Keratinocyte (primary cell): ENCODE results near the gene ARRDC4. TPM values are rescaled to one million over a fixed set of nuclear protein-coding genes. Genes with fewer than 3 reads are reported as not detected.
A peak's percentile ranks its signal among the peaks of the same experiment; 100 is the strongest.

Experiments
- DNase-seq: peaks from one replicate; pipeline ENCODE4 v3.0.0-alpha.2; 2011; ENCODE audit warnings: low read depth, missing footprints, low spot score
- FAIRE-seq: peaks from 2 replicates; lab custom pipeline; 2011; peaks lifted over from hg19 to GRCh38; lab: Jason Lieb, UNC
- H2AFZ ChIP-seq: 2 replicates; pipeline ENCODE4 v1.6.0; 2012; ENCODE audit warnings: low read length, control low read depth, inconsistent platforms; ENCODE audit not compliant: control insufficient read depth
- H3K27ac ChIP-seq: 2 replicates; pipeline ENCODE4 v1.5.1; 2011; ENCODE audit warnings: low read length; ENCODE audit not compliant: control insufficient read depth, insufficient read depth
- H3K27me3 ChIP-seq: 3 replicates; pipeline ENCODE4 v1.6.0; 2011; ENCODE audit warnings: low read length; ENCODE audit not compliant: control insufficient read depth, insufficient read depth; ENCODE audit errors: extremely low read depth
- H3K36me3 ChIP-seq, 2 experiments: 2 replicates in 1 of 2; 3 replicates in 1 of 2; pipeline ENCODE4 v1.5.1; 2011; ENCODE audit warnings: low read length in 2 of 2, mild to moderate bottlenecking in 1 of 2; ENCODE audit not compliant: control insufficient read depth in 2 of 2, insufficient read depth in 2 of 2; ENCODE audit errors: extremely low read depth in 1 of 2
- H3K4me1 ChIP-seq: 3 replicates; pipeline ENCODE4 v1.5.1; 2011; ENCODE audit warnings: low read length; ENCODE audit not compliant: control insufficient read depth, insufficient read depth; ENCODE audit errors: extremely low read depth
- H3K4me2 ChIP-seq: 3 replicates; pipeline ENCODE4 v1.6.0; 2011; ENCODE audit warnings: low read depth, low read length; ENCODE audit not compliant: control insufficient read depth, insufficient read depth; ENCODE audit errors: extremely low read depth
- H3K4me3 ChIP-seq, 3 experiments: fragments of 200-600 bp in 1 of 3; sonication (generic) in 1 of 3; 2 replicates in 2 of 3; 3 replicates in 1 of 3; pipeline ENCODE4 v1.5.1; 2011 to 2016; ENCODE audit warnings: low read length in 3 of 3, mild to moderate bottlenecking in 3 of 3, control low read depth in 2 of 3, inconsistent platforms in 1 of 3, low read depth in 1 of 3, mixed read lengths in 1 of 3, mixed run types in 1 of 3, moderate library complexity in 1 of 3; ENCODE audit not compliant: control insufficient read depth in 2 of 3, insufficient read depth in 2 of 3; ENCODE audit errors: extremely low read depth in 1 of 3
- H3K79me2 ChIP-seq: 2 replicates; pipeline ENCODE4 v1.6.0; 2012; ENCODE audit warnings: low read length; ENCODE audit not compliant: control insufficient read depth, insufficient read depth
- H3K9ac ChIP-seq: 3 replicates; pipeline ENCODE4 v1.6.0; 2011; ENCODE audit warnings: low read length; ENCODE audit not compliant: control insufficient read depth, insufficient read depth; ENCODE audit errors: extremely low read depth
- H3K9me1 ChIP-seq: 3 replicates; pipeline ENCODE4 v1.6.0; 2011; ENCODE audit warnings: low read length; ENCODE audit not compliant: control insufficient read depth, insufficient read depth; ENCODE audit errors: extremely low read depth
- H3K9me3 ChIP-seq: 2 replicates; pipeline ENCODE4 v1.5.1; 2012; ENCODE audit warnings: low read depth, low read length; ENCODE audit not compliant: control insufficient read depth
- H4K20me1 ChIP-seq: 3 replicates; pipeline ENCODE4 v1.6.0; 2011; ENCODE audit warnings: low read length; ENCODE audit not compliant: control insufficient read depth, insufficient read depth; ENCODE audit errors: extremely low read depth
- CTCF ChIP-seq, 3 experiments: IDR thresholded peaks in 1 of 3; conservative IDR thresholded peaks in 1 of 3; optimal IDR thresholded peaks in 1 of 3; 2 replicates in 2 of 3; 3 replicates in 1 of 3; pipeline versions ENCODE3 to v1.5.1; 2011; ENCODE audit warnings: low read length in 3 of 3, mild to moderate bottlenecking in 3 of 3, moderate library complexity in 2 of 3, control low read depth in 1 of 3, inconsistent platforms in 1 of 3; ENCODE audit not compliant: insufficient read depth in 2 of 3; ENCODE audit errors: extremely low read depth in 1 of 3
- EZH2 ChIP-seq: IDR thresholded peaks from one replicate; pipeline ENCODE4 v1.6.1; 2012; ENCODE audit warnings: inconsistent platforms, mild to moderate bottlenecking, low read length, moderate library complexity
- dilution Hi-C: fragments of 300-500 bp; cut with MboI; formaldehyde crosslinking; loops from one replicate; pipeline ENCODE4 v1.7.0; 2020; ENCODE audit warnings: low sequenced_read_pairs; ENCODE audit not compliant: extremely low pct_ligation_motif_present
- polyA plus RNA-seq, 5 experiments: library from polyadenylated mRNA; depleted of rRNA in 3 of 5; stranded (reverse) in 3 of 5; stranded (forward) in 1 of 5; unstranded in 1 of 5; fragments of >200 nt; gene quantifications; 1 replicate in 1 of 5; 2 replicates in 3 of 5; 3 replicates in 1 of 5; pipeline versions ENCODE4 v1.2.1 to v1.2.3, GENCODE V29; 2011 to 2012; ENCODE audit warnings: missing spikeins in 2 of 5, low read depth in 1 of 5, low replicate concordance in 1 of 5

ARRDC4 gene
- polyA plus RNA-seq, 1 donor (not counting 4 experiments of a cell fraction or from before 2014, with no cell fraction given) = 34.6 TPM

- DNase-seq = peak; percentile 85
- no peaks in the 10 kb centered on the region for H3K9me1 ChIP-seq
- H3K27me3 ChIP-seq = no peaks in the 10 kb centered on the region
- H2AFZ ChIP-seq = peak overlapping the region; percentile 74
- peak; percentile 98 for FAIRE-seq
- H3K4me2 ChIP-seq = peak overlapping the region; percentile 79
- peaks cover 38% of the 10 kb centered on the region for H3K4me1 ChIP-seq
- H3K36me3 ChIP-seq = no peaks in the 10 kb centered on the region
- H3K79me2 ChIP-seq = no peaks in the 10 kb centered on the region
- dilution Hi-C loops = no loop called here
- H3K9ac ChIP-seq = peak overlapping the region; percentile 63
- H3K27ac ChIP-seq = peak overlapping the region; percentile 91
- H3K4me3 ChIP-seq = peak overlapping the region in 1 of 3 experiments; percentile 1
- H4K20me1 ChIP-seq = no peaks in the 10 kb centered on the region
- no peaks in the 10 kb centered on the region for H3K9me3 ChIP-seq
- no peak for TF ChIP-seq EZH2
- no peak for TF ChIP-seq CTCF (optimal IDR thresholded peaks at IDR 0.05 in 1 of 3, IDR thresholded peaks at IDR 0.05 in 1 of 3, conservative IDR thresholded peaks at IDR 0.05 in 1 of 3; ENCODE audit: extremely low read depth in 1 of 3, insufficient read depth in 2 of 3, low read length in 3 of 3)
Measured at GRCh38 chr15:98003518-98003917, 43.0 kb downstream of the ARRDC4 start.

GRCh38 chr15:98003996-98004395, 43.5 kb downstream of the ARRDC4 start:
- H3K27ac ChIP-seq = peak overlapping the region; percentile 91
- no peaks in the 10 kb centered on the region for H3K27me3 ChIP-seq
- H3K4me3 ChIP-seq = peak overlapping the region in 1 of 3 experiments; percentile 1
- dilution Hi-C loops = no loop called here
- peak overlapping the region; percentile 79 for H3K4me2 ChIP-seq
- DNase-seq (no peak), FAIRE-seq (no peak)
- no peaks in the 10 kb centered on the region for H3K9me1 ChIP-seq
- peak overlapping the region; percentile 55 for H2AFZ ChIP-seq
- H4K20me1 ChIP-seq = no peaks in the 10 kb centered on the region
- H3K79me2 ChIP-seq = no peaks in the 10 kb centered on the region
- peaks cover 34% of the 10 kb centered on the region for H3K4me1 ChIP-seq
- H3K9me3 ChIP-seq = no peaks in the 10 kb centered on the region
- peak overlapping the region; percentile 62 for H3K9ac ChIP-seq
- TF ChIP-seq EZH2 = no peak
- TF ChIP-seq CTCF (optimal IDR thresholded peaks at IDR 0.05 in 1 of 3, IDR thresholded peaks at IDR 0.05 in 1 of 3, conservative IDR thresholded peaks at IDR 0.05 in 1 of 3; ENCODE audit: extremely low read depth in 1 of 3, insufficient read depth in 2 of 3, low read length in 3 of 3) = no peak
- no peaks in the 10 kb centered on the region for H3K36me3 ChIP-seq
